Measurements from ENCODE around the gene ANO8. TPM values are rescaled to one million over a fixed set of nuclear protein-coding genes. Genes with fewer than 3 reads are reported as not detected.

ANO8 gene
- total and polyA plus RNA-seq, 2 experiments from 2014 or later = 4.5 to 24.9 TPM

DNA sequence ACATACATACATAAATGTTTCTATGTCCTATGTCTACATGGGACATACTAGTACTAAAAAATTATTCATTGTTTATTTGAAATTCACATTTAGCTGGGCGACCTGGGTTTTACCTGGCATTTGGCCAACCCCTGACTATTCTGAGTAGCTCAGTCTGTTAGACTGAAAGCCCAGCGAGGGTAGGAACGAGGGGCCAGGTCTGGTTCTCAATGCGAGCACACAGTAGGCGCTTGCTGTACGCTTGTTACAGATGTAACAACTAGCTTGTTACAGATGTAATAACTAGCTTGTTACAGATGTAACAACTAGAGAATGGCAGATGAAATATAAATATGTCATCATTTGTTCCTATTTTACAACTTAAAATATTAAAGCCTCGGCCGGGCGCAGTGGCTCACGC lies 920 bp upstream of the ANO8 start:
- Mint-ChIP-seq H3K27me3 (ENCODE audit: insufficient read depth, low read depth, poor library complexity) (peaks cover 28% of the 10 kb centered on the region), H3K4me3 (peak overlapping the region; percentile 42; the same call in 1 of the 3 replicates), H3K9me3 (peaks cover 5% of the 10 kb centered on the region; the same call in 2 of the 3 replicates), H3K36me3 (ENCODE audit: low read depth) (peaks cover 30% of the 10 kb centered on the region), H3K27ac (no peak overlapping the region), H3K4me1 (peaks cover 35% of the 10 kb centered on the region)
- Histone ChIP-seq H3K9me2 (ENCODE audit: insufficient read depth) (no peaks in the 10 kb centered on the region), H3K27ac (ENCODE audit: low read depth) (no peak overlapping the region), H3K4me3 (no peak overlapping the region), H3K4me1 (ENCODE audit: insufficient read depth) (peaks cover 18% of the 10 kb centered on the region; the same call in 1 of the 2 replicates), H3F3A (replicated peaks; ENCODE audit: low read depth) (peaks cover 14% of the 10 kb centered on the region), H4K20me1 (replicated peaks; ENCODE audit: insufficient read depth) (no peaks in the 10 kb centered on the region), H3K4me2 (0 out of 2 replicates have a peak overlapping the region, but pooled peaks have one; percentile 84), H3K79me2 (replicated peaks; ENCODE audit: insufficient read depth) (no peaks in the 10 kb centered on the region), H2AFZ (no peak overlapping the region), H3K36me3 (ENCODE audit: insufficient read depth) (no peaks in the 10 kb centered on the region), H3K27me3 (ENCODE audit: insufficient read depth) (no peaks in the 10 kb centered on the region)
- TF ChIP-seq, protein P1, sequence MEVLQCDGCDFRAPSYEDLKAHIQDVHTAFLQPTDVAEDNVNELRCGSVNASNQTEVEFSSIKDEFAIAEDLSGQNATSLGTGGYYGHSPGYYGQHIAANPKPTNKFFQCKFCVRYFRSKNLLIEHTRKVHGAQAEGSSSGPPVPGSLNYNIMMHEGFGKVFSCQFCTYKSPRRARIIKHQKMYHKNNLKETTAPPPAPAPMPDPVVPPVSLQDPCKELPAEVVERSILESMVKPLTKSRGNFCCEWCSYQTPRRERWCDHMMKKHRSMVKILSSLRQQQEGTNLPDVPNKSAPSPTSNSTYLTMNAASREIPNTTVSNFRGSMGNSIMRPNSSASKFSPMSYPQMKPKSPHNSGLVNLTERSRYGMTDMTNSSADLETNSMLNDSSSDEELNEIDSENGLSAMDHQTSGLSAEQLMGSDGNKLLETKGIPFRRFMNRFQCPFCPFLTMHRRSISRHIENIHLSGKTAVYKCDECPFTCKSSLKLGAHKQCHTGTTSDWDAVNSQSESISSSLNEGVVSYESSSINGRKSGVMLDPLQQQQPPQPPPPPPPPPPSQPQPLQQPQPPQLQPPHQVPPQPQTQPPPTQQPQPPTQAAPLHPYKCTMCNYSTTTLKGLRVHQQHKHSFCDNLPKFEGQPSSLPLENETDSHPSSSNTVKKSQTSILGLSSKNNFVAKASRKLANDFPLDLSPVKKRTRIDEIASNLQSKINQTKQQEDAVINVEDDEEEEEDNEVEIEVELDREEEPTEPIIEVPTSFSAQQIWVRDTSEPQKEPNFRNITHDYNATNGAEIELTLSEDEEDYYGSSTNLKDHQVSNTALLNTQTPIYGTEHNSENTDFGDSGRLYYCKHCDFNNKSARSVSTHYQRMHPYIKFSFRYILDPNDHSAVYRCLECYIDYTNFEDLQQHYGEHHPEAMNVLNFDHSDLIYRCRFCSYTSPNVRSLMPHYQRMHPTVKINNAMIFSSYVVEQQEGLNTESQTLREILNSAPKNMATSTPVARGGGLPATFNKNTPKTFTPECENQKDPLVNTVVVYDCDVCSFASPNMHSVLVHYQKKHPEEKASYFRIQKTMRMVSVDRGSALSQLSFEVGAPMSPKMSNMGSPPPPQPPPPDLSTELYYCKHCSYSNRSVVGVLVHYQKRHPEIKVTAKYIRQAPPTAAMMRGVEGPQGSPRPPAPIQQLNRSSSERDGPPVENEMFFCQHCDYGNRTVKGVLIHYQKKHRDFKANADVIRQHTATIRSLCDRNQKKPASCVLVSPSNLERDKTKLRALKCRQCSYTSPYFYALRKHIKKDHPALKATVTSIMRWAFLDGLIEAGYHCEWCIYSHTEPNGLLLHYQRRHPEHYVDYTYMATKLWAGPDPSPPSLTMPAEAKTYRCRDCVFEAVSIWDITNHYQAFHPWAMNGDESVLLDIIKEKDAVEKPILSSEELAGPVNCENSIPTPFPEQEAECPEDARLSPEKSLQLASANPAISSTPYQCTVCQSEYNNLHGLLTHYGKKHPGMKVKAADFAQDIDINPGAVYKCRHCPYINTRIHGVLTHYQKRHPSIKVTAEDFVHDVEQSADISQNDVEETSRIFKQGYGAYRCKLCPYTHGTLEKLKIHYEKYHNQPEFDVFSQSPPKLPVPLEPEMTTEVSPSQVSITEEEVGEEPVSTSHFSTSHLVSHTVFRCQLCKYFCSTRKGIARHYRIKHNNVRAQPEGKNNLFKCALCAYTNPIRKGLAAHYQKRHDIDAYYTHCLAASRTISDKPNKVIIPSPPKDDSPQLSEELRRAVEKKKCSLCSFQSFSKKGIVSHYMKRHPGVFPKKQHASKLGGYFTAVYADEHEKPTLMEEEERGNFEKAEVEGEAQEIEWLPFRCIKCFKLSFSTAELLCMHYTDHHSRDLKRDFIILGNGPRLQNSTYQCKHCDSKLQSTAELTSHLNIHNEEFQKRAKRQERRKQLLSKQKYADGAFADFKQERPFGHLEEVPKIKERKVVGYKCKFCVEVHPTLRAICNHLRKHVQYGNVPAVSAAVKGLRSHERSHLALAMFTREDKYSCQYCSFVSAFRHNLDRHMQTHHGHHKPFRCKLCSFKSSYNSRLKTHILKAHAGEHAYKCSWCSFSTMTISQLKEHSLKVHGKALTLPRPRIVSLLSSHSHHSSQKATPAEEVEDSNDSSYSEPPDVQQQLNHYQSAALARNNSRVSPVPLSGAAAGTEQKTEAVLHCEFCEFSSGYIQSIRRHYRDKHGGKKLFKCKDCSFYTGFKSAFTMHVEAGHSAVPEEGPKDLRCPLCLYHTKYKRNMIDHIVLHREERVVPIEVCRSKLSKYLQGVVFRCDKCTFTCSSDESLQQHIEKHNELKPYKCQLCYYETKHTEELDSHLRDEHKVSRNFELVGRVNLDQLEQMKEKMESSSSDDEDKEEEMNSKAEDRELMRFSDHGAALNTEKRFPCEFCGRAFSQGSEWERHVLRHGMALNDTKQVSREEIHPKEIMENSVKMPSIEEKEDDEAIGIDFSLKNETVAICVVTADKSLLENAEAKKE (CRISPR knock-in tag; IDR thresholded peaks at IDR 0.05) = no peak
- no peak for TF ChIP-seq CREB1 (CRISPR knock-in tag; IDR thresholded peaks at IDR 0.05; ENCODE audit: low read depth)
- TF ChIP-seq ZNF114 (CRISPR knock-in tag; IDR thresholded peaks at IDR 0.05) = no peak
- no peak for TF ChIP-seq NANOG (IDR thresholded peaks at IDR 0.05; ENCODE audit: borderline replicate concordance)
- TF ChIP-seq POLR2AphosphoS5 (IDR thresholded peaks at IDR 0.05; ENCODE audit: low read depth) = no peak
- no peak for TF ChIP-seq EZH2phosphoT487 (IDR thresholded peaks at IDR 0.05; ENCODE audit: unreplicated experiment)
- TF ChIP-seq STAT1 (IDR thresholded peaks at IDR 0.05; ENCODE audit: unreplicated experiment) = no peak
- no peak for TF ChIP-seq JUNB (IDR thresholded peaks at IDR 0.05; ENCODE audit: unreplicated experiment)
- TF ChIP-seq, protein P2, sequence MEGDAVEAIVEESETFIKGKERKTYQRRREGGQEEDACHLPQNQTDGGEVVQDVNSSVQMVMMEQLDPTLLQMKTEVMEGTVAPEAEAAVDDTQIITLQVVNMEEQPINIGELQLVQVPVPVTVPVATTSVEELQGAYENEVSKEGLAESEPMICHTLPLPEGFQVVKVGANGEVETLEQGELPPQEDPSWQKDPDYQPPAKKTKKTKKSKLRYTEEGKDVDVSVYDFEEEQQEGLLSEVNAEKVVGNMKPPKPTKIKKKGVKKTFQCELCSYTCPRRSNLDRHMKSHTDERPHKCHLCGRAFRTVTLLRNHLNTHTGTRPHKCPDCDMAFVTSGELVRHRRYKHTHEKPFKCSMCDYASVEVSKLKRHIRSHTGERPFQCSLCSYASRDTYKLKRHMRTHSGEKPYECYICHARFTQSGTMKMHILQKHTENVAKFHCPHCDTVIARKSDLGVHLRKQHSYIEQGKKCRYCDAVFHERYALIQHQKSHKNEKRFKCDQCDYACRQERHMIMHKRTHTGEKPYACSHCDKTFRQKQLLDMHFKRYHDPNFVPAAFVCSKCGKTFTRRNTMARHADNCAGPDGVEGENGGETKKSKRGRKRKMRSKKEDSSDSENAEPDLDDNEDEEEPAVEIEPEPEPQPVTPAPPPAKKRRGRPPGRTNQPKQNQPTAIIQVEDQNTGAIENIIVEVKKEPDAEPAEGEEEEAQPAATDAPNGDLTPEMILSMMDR (conservative IDR thresholded peaks at IDR 0.05; ENCODE audit: low read depth in 2 of 2) = no peak
- no peak for TF ChIP-seq ZNF331 (CRISPR knock-in tag; IDR thresholded peaks at IDR 0.05; ENCODE audit: low read depth)
- TF ChIP-seq, protein P3, sequence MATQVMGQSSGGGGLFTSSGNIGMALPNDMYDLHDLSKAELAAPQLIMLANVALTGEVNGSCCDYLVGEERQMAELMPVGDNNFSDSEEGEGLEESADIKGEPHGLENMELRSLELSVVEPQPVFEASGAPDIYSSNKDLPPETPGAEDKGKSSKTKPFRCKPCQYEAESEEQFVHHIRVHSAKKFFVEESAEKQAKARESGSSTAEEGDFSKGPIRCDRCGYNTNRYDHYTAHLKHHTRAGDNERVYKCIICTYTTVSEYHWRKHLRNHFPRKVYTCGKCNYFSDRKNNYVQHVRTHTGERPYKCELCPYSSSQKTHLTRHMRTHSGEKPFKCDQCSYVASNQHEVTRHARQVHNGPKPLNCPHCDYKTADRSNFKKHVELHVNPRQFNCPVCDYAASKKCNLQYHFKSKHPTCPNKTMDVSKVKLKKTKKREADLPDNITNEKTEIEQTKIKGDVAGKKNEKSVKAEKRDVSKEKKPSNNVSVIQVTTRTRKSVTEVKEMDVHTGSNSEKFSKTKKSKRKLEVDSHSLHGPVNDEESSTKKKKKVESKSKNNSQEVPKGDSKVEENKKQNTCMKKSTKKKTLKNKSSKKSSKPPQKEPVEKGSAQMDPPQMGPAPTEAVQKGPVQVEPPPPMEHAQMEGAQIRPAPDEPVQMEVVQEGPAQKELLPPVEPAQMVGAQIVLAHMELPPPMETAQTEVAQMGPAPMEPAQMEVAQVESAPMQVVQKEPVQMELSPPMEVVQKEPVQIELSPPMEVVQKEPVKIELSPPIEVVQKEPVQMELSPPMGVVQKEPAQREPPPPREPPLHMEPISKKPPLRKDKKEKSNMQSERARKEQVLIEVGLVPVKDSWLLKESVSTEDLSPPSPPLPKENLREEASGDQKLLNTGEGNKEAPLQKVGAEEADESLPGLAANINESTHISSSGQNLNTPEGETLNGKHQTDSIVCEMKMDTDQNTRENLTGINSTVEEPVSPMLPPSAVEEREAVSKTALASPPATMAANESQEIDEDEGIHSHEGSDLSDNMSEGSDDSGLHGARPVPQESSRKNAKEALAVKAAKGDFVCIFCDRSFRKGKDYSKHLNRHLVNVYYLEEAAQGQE (IDR thresholded peaks at IDR 0.05; ENCODE audit: unreplicated experiment) = no peak
- TF ChIP-seq, protein P4, sequence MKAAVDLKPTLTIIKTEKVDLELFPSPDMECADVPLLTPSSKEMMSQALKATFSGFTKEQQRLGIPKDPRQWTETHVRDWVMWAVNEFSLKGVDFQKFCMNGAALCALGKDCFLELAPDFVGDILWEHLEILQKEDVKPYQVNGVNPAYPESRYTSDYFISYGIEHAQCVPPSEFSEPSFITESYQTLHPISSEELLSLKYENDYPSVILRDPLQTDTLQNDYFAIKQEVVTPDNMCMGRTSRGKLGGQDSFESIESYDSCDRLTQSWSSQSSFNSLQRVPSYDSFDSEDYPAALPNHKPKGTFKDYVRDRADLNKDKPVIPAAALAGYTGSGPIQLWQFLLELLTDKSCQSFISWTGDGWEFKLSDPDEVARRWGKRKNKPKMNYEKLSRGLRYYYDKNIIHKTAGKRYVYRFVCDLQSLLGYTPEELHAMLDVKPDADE (IDR thresholded peaks at IDR 0.05) = no peak
- TF ChIP-seq EZH2 (IDR thresholded peaks at IDR 0.05; ENCODE audit: low read depth, unreplicated experiment) = no peak
- DNase-seq (ENCODE audit: low spot score) = no peak
- ATAC-seq = no peak
